ENCODE measurements around the gene ZNF689. TPM values are rescaled to one million over a fixed set of nuclear protein-coding genes. Genes with fewer than 3 reads are reported as not detected.

ZNF689 gene
- total and polyA plus RNA-seq, 2 of the 13 experiments (the other 11 are each of a cell fraction or from before 2014, with no cell fraction given), result 9.7 to 19.5 TPM

- TF ChIP-seq ZMAT3 (CRISPR knock-in tag; conservative IDR thresholded peaks at IDR 0.05) (no peak), CEBPG (CRISPR knock-in tag; IDR thresholded peaks at IDR 0.05) (peak; percentile 86), AHR (CRISPR knock-in tag; IDR thresholded peaks at IDR 0.05) (no peak), HOXA3 (CRISPR knock-in tag; IDR thresholded peaks at IDR 0.05) (no peak), ZNF841 (CRISPR knock-in tag; IDR thresholded peaks at IDR 0.05; ENCODE audit: borderline replicate concordance) (no peak), NR0B2 (CRISPR knock-in tag; IDR thresholded peaks at IDR 0.05) (no peak), ZNF264 (CRISPR knock-in tag; IDR thresholded peaks at IDR 0.05) (no peak), SMAD9 (CRISPR knock-in tag; IDR thresholded peaks at IDR 0.05) (no peak), SP5 (CRISPR knock-in tag; IDR thresholded peaks at IDR 0.05; ENCODE audit: borderline replicate concordance, low read depth) (no peak), KAT2B (IDR thresholded peaks at IDR 0.05; ENCODE audit: borderline replicate concordance, low read depth, low read length) (no peak), IKZF4 (CRISPR knock-in tag; IDR thresholded peaks at IDR 0.05; ENCODE audit: borderline replicate concordance, low read depth, not compliant biosample characterization) (no peak), ZNF660 (CRISPR knock-in tag; IDR thresholded peaks at IDR 0.05; ENCODE audit: borderline replicate concordance, low read depth) (no peak), ZNF878 (CRISPR knock-in tag; IDR thresholded peaks at IDR 0.05) (no peak), ZNF501 (CRISPR knock-in tag; IDR thresholded peaks at IDR 0.05) (no peak), HDAC6 (IDR thresholded peaks at IDR 0.05; ENCODE audit: low read depth, low read length) (no peak), NFKBIZ (CRISPR knock-in tag; IDR thresholded peaks at IDR 0.05) (no peak), FOSL1 (CRISPR knock-in tag; IDR thresholded peaks at IDR 0.05; ENCODE audit: borderline replicate concordance) (no peak), AGO2 (optimal IDR thresholded peaks at IDR 0.05; ENCODE audit: low read depth, low read length) (no peak)
- TF ChIP-seq, protein P1, sequence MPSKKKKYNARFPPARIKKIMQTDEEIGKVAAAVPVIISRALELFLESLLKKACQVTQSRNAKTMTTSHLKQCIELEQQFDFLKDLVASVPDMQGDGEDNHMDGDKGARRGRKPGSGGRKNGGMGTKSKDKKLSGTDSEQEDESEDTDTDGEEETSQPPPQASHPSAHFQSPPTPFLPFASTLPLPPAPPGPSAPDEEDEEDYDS (CRISPR knock-in tag; IDR thresholded peaks at IDR 0.05), result no peak
- TF ChIP-seq, protein P2, sequence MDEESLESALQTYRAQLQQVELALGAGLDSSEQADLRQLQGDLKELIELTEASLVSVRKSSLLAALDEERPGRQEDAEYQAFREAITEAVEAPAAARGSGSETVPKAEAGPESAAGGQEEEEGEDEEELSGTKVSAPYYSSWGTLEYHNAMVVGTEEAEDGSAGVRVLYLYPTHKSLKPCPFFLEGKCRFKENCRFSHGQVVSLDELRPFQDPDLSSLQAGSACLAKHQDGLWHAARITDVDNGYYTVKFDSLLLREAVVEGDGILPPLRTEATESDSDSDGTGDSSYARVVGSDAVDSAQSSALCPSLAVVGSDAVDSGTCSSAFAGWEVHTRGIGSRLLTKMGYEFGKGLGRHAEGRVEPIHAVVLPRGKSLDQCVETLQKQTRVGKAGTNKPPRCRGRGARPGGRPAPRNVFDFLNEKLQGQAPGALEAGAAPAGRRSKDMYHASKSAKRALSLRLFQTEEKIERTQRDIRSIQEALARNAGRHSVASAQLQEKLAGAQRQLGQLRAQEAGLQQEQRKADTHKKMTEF (CRISPR knock-in tag; IDR thresholded peaks at IDR 0.05), result no peak
- TF ChIP-seq, protein P3, sequence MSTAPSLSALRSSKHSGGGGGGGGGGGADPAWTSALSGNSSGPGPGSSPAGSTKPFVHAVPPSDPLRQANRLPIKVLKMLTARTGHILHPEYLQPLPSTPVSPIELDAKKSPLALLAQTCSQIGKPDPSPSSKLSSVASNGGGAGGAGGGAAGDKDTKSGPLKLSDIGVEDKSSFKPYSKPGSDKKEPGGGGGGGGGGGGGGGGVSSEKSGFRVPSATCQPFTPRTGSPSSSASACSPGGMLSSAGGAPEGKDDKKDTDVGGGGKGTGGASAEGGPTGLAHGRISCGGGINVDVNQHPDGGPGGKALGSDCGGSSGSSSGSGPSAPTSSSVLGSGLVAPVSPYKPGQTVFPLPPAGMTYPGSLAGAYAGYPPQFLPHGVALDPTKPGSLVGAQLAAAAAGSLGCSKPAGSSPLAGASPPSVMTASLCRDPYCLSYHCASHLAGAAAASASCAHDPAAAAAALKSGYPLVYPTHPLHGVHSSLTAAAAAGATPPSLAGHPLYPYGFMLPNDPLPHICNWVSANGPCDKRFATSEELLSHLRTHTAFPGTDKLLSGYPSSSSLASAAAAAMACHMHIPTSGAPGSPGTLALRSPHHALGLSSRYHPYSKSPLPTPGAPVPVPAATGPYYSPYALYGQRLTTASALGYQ (CRISPR knock-in tag; IDR thresholded peaks at IDR 0.05), result no peak
- TF ChIP-seq, protein P4, sequence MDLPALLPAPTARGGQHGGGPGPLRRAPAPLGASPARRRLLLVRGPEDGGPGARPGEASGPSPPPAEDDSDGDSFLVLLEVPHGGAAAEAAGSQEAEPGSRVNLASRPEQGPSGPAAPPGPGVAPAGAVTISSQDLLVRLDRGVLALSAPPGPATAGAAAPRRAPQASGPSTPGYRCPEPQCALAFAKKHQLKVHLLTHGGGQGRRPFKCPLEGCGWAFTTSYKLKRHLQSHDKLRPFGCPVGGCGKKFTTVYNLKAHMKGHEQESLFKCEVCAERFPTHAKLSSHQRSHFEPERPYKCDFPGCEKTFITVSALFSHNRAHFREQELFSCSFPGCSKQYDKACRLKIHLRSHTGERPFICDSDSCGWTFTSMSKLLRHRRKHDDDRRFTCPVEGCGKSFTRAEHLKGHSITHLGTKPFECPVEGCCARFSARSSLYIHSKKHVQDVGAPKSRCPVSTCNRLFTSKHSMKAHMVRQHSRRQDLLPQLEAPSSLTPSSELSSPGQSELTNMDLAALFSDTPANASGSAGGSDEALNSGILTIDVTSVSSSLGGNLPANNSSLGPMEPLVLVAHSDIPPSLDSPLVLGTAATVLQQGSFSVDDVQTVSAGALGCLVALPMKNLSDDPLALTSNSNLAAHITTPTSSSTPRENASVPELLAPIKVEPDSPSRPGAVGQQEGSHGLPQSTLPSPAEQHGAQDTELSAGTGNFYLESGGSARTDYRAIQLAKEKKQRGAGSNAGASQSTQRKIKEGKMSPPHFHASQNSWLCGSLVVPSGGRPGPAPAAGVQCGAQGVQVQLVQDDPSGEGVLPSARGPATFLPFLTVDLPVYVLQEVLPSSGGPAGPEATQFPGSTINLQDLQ (CRISPR knock-in tag; IDR thresholded peaks at IDR 0.05), result no peak
- TF ChIP-seq, protein P5, sequence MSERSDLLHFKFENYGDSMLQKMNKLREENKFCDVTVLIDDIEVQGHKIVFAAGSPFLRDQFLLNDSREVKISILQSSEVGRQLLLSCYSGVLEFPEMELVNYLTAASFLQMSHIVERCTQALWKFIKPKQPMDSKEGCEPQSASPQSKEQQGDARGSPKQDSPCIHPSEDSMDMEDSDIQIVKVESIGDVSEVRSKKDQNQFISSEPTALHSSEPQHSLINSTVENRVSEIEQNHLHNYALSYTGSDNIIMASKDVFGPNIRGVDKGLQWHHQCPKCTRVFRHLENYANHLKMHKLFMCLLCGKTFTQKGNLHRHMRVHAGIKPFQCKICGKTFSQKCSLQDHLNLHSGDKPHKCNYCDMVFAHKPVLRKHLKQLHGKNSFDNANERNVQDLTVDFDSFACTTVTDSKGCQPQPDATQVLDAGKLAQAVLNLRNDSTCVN (CRISPR knock-in tag; IDR thresholded peaks at IDR 0.05; ENCODE audit: borderline replicate concordance), result no peak
These were observed 42.1 kb downstream of the ZNF689 start (continued) for GRCh38 chr16:30567991-30568638.

Measured in HepG2 (cell line).